Neural progenitor cell (in vitro differentiated cells): ENCODE data around the gene TBL1Y. TPM values are rescaled to one million over a fixed set of nuclear protein-coding genes. Genes with fewer than 3 reads are reported as not detected.
"Not testable (repeated sequence)": the region's sequence is repeated elsewhere in the genome, so short reads cannot be mapped to it uniquely, and the experiment has no call there.

Source experiments
- DNase-seq: peaks from one replicate; pipeline ENCODE4 v3.0.0-alpha.2; 2016; ENCODE audit warnings: low spot score
- H2AFZ ChIP-seq: fragments of 200-600 bp; sonication (generic); replicated peaks from 2 replicates; pipeline ENCODE4 v1.6.1; 2016; ENCODE audit warnings: antibody characterized with exemption
- H3F3A ChIP-seq: fragments of 200-600 bp; sonication (generic); 2 replicates; pipeline ENCODE4 v1.6.1; 2016; ENCODE audit warnings: antibody characterized with exemption, low read depth
- H3K27ac ChIP-seq: fragments of 200-600 bp; sonication (generic); 2 replicates; pipeline ENCODE4 v1.5.1; 2016; ENCODE audit warnings: mild to moderate bottlenecking
- H3K27me3 ChIP-seq: fragments of 200-600 bp; sonication (generic); 2 replicates; pipeline ENCODE4 v1.6.1; 2016; ENCODE audit warnings: mild to moderate bottlenecking, moderate library complexity
- H3K36me3 ChIP-seq: fragments of 200-600 bp; sonication (generic); 2 replicates; pipeline ENCODE4 v1.5.1; 2016
- H3K4me1 ChIP-seq: fragments of 200-600 bp; sonication (generic); 2 replicates; pipeline ENCODE4 v1.6.1; 2016; ENCODE audit warnings: mixed run types
- H3K4me2 ChIP-seq: fragments of 200-600 bp; sonication (generic); 2 replicates; pipeline ENCODE4 v1.6.1; 2016
- H3K4me3 ChIP-seq: fragments of 200-600 bp; sonication (generic); 2 replicates; pipeline ENCODE4 v1.5.1; 2016
- H3K79me2 ChIP-seq: fragments of 200-600 bp; sonication (generic); 2 replicates; pipeline ENCODE4 v1.6.1; 2016; ENCODE audit warnings: low read depth
- H3K9ac ChIP-seq: fragments of 200-600 bp; sonication (generic); 2 replicates; pipeline ENCODE4 v1.6.1; 2016
- H3K9me3 ChIP-seq: fragments of 200-600 bp; sonication (generic); 2 replicates; pipeline ENCODE4 v1.5.1; 2016; ENCODE audit warnings: low read depth
- H4K20me1 ChIP-seq: fragments of 200-600 bp; sonication (generic); 2 replicates; pipeline ENCODE4 v1.6.1; 2016; ENCODE audit warnings: low read depth
- H3K27ac Mint-ChIP-seq: 3 replicates; pipeline ENCODE4 v1.8.0; 2021; ENCODE audit warnings: mixed read lengths
- H3K27me3 Mint-ChIP-seq: 2 replicates; pipeline ENCODE4 v1.8.0; 2022; ENCODE audit warnings: low read depth, mild to moderate bottlenecking, inconsistent platforms, moderate library complexity, mixed read lengths; ENCODE audit not compliant: insufficient read depth
- H3K36me3 Mint-ChIP-seq: 3 replicates; pipeline ENCODE4 v1.8.0; 2021; ENCODE audit warnings: mixed read lengths
- H3K4me1 Mint-ChIP-seq: 3 replicates; pipeline ENCODE4 v1.8.0; 2021; ENCODE audit warnings: mixed read lengths
- H3K4me3 Mint-ChIP-seq: 3 replicates; pipeline ENCODE4 v1.8.0; 2021; ENCODE audit warnings: mild to moderate bottlenecking, moderate library complexity, mixed read lengths
- H3K9me3 Mint-ChIP-seq: 3 replicates; pipeline ENCODE4 v1.8.0; 2020; ENCODE audit warnings: mixed read lengths
- EZH2 ChIP-seq: fragments of 200-600 bp; sonication (generic); IDR thresholded peaks from 2 replicates; pipeline ENCODE4 v1.6.1; 2017; ENCODE audit warnings: antibody characterized with exemption, mild to moderate bottlenecking, moderate library complexity
- EZH2phosphoT487 ChIP-seq: fragments of 200-600 bp; sonication (generic); IDR thresholded peaks from 2 replicates; pipeline ENCODE4 v1.6.1; 2017; ENCODE audit warnings: antibody characterized with exemption
- total RNA-seq: library from RNA; depleted of rRNA; stranded (reverse); fragments of >200 nt; gene quantifications from 2 replicates; pipeline ENCODE4 v1.2.3, GENCODE V29; 2015; ENCODE audit warnings: low replicate concordance
- TF ChIP-seq, protein P1 (sequence below): fragments of 200-600 bp; sonication (generic); IDR thresholded peaks from 2 replicates; pipeline ENCODE4 v1.5.1; 2017; ENCODE audit warnings: antibody characterized with exemption, mild to moderate bottlenecking

TBL1Y gene
- total RNA-seq, 1 donor from 2014 or later, result not detected

DNA sequence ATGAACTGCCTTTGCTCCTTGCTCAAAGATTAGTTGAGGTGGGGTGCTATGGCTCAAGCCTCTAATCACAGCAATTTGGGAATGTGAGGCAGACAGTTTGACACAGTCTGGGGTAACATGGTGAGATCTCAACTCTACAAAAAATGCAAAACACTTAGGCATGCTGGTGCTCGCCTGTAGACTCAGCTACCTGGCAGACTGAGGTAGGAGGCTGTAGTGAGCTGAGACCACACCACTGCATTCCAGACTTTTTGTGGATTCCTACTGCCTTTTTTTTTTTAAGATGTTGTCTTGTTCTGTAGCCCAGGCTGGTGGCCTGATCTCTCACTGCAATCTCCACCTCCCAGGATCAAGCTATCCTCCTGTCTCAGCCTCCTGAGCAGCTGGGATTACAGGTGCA is 2.9 kb upstream of the TBL1Y start:
- Histone ChIP-seq H3K4me2 (no peak overlapping the region), H3F3A (no peaks in the 10 kb centered on the region), H3K27me3 (no peaks in the 10 kb centered on the region), H3K36me3 (no peaks in the 10 kb centered on the region), H4K20me1 (no peaks in the 10 kb centered on the region), H3K27ac (no peak overlapping the region), H3K79me2 (no peaks in the 10 kb centered on the region), H3K9ac (no peak overlapping the region), H2AFZ (no peak overlapping the region), H3K4me1 (no peaks in the 10 kb centered on the region), H3K9me3 (no peaks in the 10 kb centered on the region), H3K4me3 (no peak overlapping the region)
- Mint-ChIP-seq H3K27me3 (no peaks in the 10 kb centered on the region), H3K36me3 (no peaks in the 10 kb centered on the region), H3K9me3 (no peaks in the 10 kb centered on the region), H3K4me3 (no peak overlapping the region), H3K4me1 (no peaks in the 10 kb centered on the region), H3K27ac (no peak overlapping the region)
- TF ChIP-seq EZH2phosphoT487, result no peak
- TF ChIP-seq, protein P1, sequence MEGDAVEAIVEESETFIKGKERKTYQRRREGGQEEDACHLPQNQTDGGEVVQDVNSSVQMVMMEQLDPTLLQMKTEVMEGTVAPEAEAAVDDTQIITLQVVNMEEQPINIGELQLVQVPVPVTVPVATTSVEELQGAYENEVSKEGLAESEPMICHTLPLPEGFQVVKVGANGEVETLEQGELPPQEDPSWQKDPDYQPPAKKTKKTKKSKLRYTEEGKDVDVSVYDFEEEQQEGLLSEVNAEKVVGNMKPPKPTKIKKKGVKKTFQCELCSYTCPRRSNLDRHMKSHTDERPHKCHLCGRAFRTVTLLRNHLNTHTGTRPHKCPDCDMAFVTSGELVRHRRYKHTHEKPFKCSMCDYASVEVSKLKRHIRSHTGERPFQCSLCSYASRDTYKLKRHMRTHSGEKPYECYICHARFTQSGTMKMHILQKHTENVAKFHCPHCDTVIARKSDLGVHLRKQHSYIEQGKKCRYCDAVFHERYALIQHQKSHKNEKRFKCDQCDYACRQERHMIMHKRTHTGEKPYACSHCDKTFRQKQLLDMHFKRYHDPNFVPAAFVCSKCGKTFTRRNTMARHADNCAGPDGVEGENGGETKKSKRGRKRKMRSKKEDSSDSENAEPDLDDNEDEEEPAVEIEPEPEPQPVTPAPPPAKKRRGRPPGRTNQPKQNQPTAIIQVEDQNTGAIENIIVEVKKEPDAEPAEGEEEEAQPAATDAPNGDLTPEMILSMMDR, result no peak
- no peak for TF ChIP-seq EZH2
- no peak for DNase-seq

GRCh38 chrY:6908021-6908420 is 2.5 kb upstream of the TBL1Y start:
- DNase-seq, H3K4me1 ChIP-seq, H3K36me3 ChIP-seq, H3K4me1 Mint-ChIP-seq, H3K27ac ChIP-seq, H3K36me3 Mint-ChIP-seq, H3K9me3 Mint-ChIP-seq, H3K4me3 Mint-ChIP-seq, H3K9me3 ChIP-seq, H4K20me1 ChIP-seq, H3F3A ChIP-seq, H3K27ac Mint-ChIP-seq, H2AFZ ChIP-seq, H3K4me2 ChIP-seq, H3K4me3 ChIP-seq, H3K9ac ChIP-seq, H3K79me2 ChIP-seq, H3K27me3 Mint-ChIP-seq, H3K27me3 ChIP-seq: not testable (repeated sequence)

DNA sequence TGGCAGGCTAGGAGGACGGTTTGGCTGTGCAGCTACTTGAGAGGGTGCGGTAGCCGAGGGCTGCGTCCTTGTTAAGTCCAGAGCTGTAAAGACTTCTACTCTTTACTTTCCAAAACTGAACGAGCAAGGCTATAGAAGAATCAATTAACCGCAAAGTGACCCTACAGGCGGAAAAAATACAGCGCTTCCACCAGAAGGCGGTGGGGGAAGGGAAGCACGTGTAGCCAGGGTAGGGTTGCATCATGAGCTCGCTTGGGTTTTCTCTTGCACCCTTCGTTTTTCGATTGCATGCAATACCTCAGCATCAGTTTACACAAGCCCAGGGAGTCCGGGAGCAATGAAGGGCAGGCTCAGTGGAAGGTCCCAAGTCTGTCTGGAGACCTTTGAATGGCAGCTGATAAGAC is 1.4 kb upstream of the TBL1Y start:
- no peaks in the 10 kb centered on the region for H3K27me3 ChIP-seq
- H3K4me3 ChIP-seq, result no peak overlapping the region
- no peak overlapping the region for H3K9ac ChIP-seq
- Mint-ChIP-seq H3K27ac (no peak overlapping the region), H3K9me3 (no peaks in the 10 kb centered on the region), H3K27me3 (no peaks in the 10 kb centered on the region), H3K4me1 (no peaks in the 10 kb centered on the region), H3K36me3 (no peaks in the 10 kb centered on the region), H3K4me3 (no peak overlapping the region)
- no peaks in the 10 kb centered on the region for H3K4me1 ChIP-seq
- no peak overlapping the region for H2AFZ ChIP-seq
- no peak for TF ChIP-seq EZH2
- TF ChIP-seq EZH2phosphoT487, result no peak
- TF ChIP-seq, protein P1, result no peak
- no peaks in the 10 kb centered on the region for H4K20me1 ChIP-seq
- no peaks in the 10 kb centered on the region for H3K9me3 ChIP-seq
- DNase-seq, result no peak
- H3K27ac ChIP-seq, result no peak overlapping the region
- no peaks in the 10 kb centered on the region for H3K36me3 ChIP-seq
- H3K4me2 ChIP-seq, result no peak overlapping the region
- H3K79me2 ChIP-seq, result no peaks in the 10 kb centered on the region
- H3F3A ChIP-seq, result no peaks in the 10 kb centered on the region

DNA sequence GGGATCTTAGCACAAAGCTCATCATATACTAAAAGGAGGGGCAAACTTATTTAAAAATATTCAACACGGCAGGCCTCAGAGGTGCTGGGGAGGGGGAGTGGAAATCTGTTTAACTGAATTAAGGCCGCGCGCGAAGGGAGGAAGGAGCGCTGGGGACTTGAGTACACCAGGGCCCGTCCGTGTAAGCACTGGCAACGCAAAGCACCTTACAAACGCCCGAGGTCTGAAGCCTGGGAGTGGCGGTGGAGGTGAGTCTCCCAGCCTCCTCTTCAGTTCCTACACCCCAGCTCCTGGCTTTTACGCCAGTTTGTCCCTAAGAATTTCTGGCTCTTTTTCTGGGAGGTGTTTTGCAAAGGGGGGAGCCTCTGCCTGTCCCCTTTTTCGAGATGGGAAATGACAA is 641 bp upstream of the TBL1Y start:
- H3K4me3 ChIP-seq, result no peak overlapping the region
- H3K79me2 ChIP-seq, result no peaks in the 10 kb centered on the region
- no peak for TF ChIP-seq EZH2
- TF ChIP-seq, protein P1, result no peak
- TF ChIP-seq EZH2phosphoT487, result no peak
- Mint-ChIP-seq H3K36me3 (no peaks in the 10 kb centered on the region), H3K27ac (no peak overlapping the region), H3K9me3 (no peaks in the 10 kb centered on the region), H3K4me1 (no peaks in the 10 kb centered on the region), H3K27me3 (no peaks in the 10 kb centered on the region), H3K4me3 (no peak overlapping the region)
- no peak overlapping the region for H3K4me2 ChIP-seq
- H3K36me3 ChIP-seq, result no peaks in the 10 kb centered on the region
- no peak overlapping the region for H3K27ac ChIP-seq
- H3K9ac ChIP-seq, result no peak overlapping the region
- H4K20me1 ChIP-seq, result no peaks in the 10 kb centered on the region
- DNase-seq, result no peak
- H3K27me3 ChIP-seq, result no peaks in the 10 kb centered on the region
- H2AFZ ChIP-seq, result no peak overlapping the region
- H3F3A ChIP-seq, result no peaks in the 10 kb centered on the region
- H3K4me1 ChIP-seq, result no peaks in the 10 kb centered on the region
- H3K9me3 ChIP-seq, result no peaks in the 10 kb centered on the region
